HL-60 (cell line): ENCODE measurements around the gene DVL3.

Experiments used
- DNase-seq, 2 experiments: peaks; one replicate each; pipeline ENCODE4 v3.0.0-alpha.2; 2010 to 2020; ENCODE audit warnings: low read depth in 1 of 2, low spot score in 1 of 2
- H3K27ac ChIP-seq: fragments of 250-450 bp; sonication (Bioruptor Pico); replicated peaks from 2 replicates; pipeline ENCODE4 v1.5.1; 2020; ENCODE audit warnings: mild to moderate bottlenecking, moderate library complexity
- H3K27me3 ChIP-seq: fragments of 250-450 bp; sonication (Bioruptor Pico); 2 replicates; pipeline ENCODE4 v1.5.1; 2021; ENCODE audit warnings: mild to moderate bottlenecking, moderate library complexity; ENCODE audit not compliant: insufficient read depth, poor library complexity, severe bottlenecking
- H3K4me3 ChIP-seq: replicated peaks from 2 replicates; pipeline ENCODE4 v1.5.1; 2011; ENCODE audit warnings: mild to moderate bottlenecking, control low read depth, low read length; ENCODE audit not compliant: insufficient read depth
- CTCF ChIP-seq: IDR thresholded peaks from one replicate; pipeline ENCODE4 v1.5.1; 2011; ENCODE audit warnings: low read length, control low read depth, inconsistent platforms; ENCODE audit not compliant: insufficient read depth
- GABPA ChIP-seq: IDR thresholded peaks from 2 replicates; pipeline ENCODE4 v1.6.1; 2012; ENCODE audit warnings: low read depth
- POLR2AphosphoS5 ChIP-seq: IDR thresholded peaks from 2 replicates; pipeline ENCODE4 v1.6.1; 2012; ENCODE audit warnings: low read depth
- REST ChIP-seq: IDR thresholded peaks from 2 replicates; pipeline ENCODE4 v1.6.1; 2012; ENCODE audit warnings: low read depth; ENCODE audit not compliant: insufficient replicate concordance
- SPI1 ChIP-seq: IDR thresholded peaks from 2 replicates; pipeline ENCODE4 v1.6.1; 2012; ENCODE audit warnings: low read depth, mild to moderate bottlenecking, borderline replicate concordance

DVL3 gene

GRCh38 chr3:184198509-184198908, 43.3 kb downstream of the DVL3 start:
- no peak for DNase-seq
- H3K4me3 ChIP-seq = no peak overlapping the region
- no peak for TF ChIP-seq CTCF
- TF ChIP-seq SPI1 = no peak
- TF ChIP-seq POLR2AphosphoS5 = no peak
- no peak for TF ChIP-seq REST
- TF ChIP-seq GABPA = no peak
- no peaks in the 10 kb centered on the region for H3K27me3 ChIP-seq
- H3K27ac ChIP-seq = no peak overlapping the region

DNA sequence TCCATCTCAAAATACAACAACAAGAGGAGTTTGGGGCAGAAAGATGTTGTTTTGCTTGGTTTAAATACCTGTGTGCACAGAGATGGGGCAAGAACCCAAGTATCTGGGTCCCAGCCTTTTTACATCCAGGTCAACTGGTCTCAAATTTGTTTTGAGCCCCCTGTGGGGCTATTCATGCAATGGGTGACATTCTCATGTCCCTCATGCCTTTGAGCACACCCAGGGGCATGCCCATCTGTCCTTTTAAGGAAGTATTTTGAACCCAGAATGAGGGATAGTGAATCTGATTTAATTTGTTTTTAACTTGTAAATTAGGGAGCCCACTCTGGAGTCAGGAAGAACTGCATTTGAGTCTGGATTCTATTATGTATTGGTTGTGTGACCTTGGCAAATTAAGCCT, 45.6 kb downstream of the DVL3 start:
- TF ChIP-seq SPI1 (no peak), POLR2AphosphoS5 (no peak), REST (no peak), CTCF (no peak), GABPA (no peak)
- no peak for DNase-seq
- Histone ChIP-seq H3K4me3 (no peak overlapping the region), H3K27ac (no peak overlapping the region), H3K27me3 (no peaks in the 10 kb centered on the region)

GRCh38 chr3:184203526-184203925, 48.3 kb downstream of the DVL3 start:
- H3K27me3 ChIP-seq = no peaks in the 10 kb centered on the region
- no peak overlapping the region for H3K27ac ChIP-seq
- no peak overlapping the region for H3K4me3 ChIP-seq
- no peak for DNase-seq
- TF ChIP-seq CTCF (no peak), SPI1 (no peak), GABPA (no peak), REST (no peak), POLR2AphosphoS5 (no peak)
